IMR-90 (cell line): Measurements from ENCODE around the gene AGBL2. TPM values are rescaled to one million over a fixed set of nuclear protein-coding genes. Genes with fewer than 3 reads are reported as not detected.

ENCODE experiments used
- ATAC-seq: fragments of 200-7000 bp; cut with Tn5 transposase; 2 replicates; pipeline ENCODE4 v1.9.1; 2020; ENCODE audit warnings: low read depth, mild to moderate bottlenecking, moderate library complexity
- BruUV-seq: library from RNA; stranded (reverse); fragments of 400-500 nt; replicated peaks from 2 replicates; lab custom pipeline; 2021; lab: Mats Ljungman, UMichigan
- CTCF ChIA-PET: fragments of 300-600 bp; formaldehyde crosslinking; extraction: SDS; loops from one replicate; lab custom pipeline; 2021; ENCODE audit warnings: antibody characterized with exemption; lab: Yijun Ruan, JAX
- POLR2A ChIA-PET: fragments of 300-600 bp; sonication (Branson Sonifier 250); formaldehyde crosslinking; loops from one replicate; lab custom pipeline; 2022; ENCODE audit warnings: antibody characterized with exemption; ENCODE audit not compliant: unreplicated experiment; lab: Charles Lee
- DNase-seq: peaks from one replicate; pipeline ENCODE4 v3.0.0; 2013
- H2AFZ ChIP-seq: replicated peaks from 2 replicates; pipeline ENCODE3; 2013; ENCODE audit warnings: low read length, mild to moderate bottlenecking; ENCODE audit not compliant: poor library complexity
- H2AK5ac ChIP-seq: 2 replicates; pipeline ENCODE4 v1.6.1; 2013; ENCODE audit warnings: low read depth, low read length, inconsistent platforms
- H2AK9ac ChIP-seq: replicated peaks from 2 replicates; pipeline ENCODE3; 2013; ENCODE audit warnings: mild to moderate bottlenecking, low read depth, low read length, moderate library complexity; ENCODE audit not compliant: poor library complexity
- H2BK120ac ChIP-seq: 2 replicates; pipeline ENCODE4 v1.6.1; 2013; ENCODE audit warnings: low read depth, low read length, inconsistent platforms
- H2BK15ac ChIP-seq: 3 replicates; pipeline ENCODE4 v1.6.1; 2013; ENCODE audit warnings: low read depth, low read length, inconsistent platforms
- H2BK20ac ChIP-seq: 2 replicates; pipeline ENCODE4 v1.6.1; 2013; ENCODE audit warnings: low read depth, mild to moderate bottlenecking, inconsistent platforms, low read length, moderate library complexity
- H2BK5ac ChIP-seq: 2 replicates; pipeline ENCODE4 v1.6.1; 2013; ENCODE audit warnings: mild to moderate bottlenecking, low read depth, low read length, inconsistent platforms; ENCODE audit not compliant: poor library complexity, severe bottlenecking
- H3K14ac ChIP-seq: replicated peaks from 2 replicates; pipeline ENCODE4 v1.6.1; 2013; ENCODE audit warnings: low read depth, low read length, inconsistent platforms
- H3K18ac ChIP-seq: 2 replicates; pipeline ENCODE4 v1.6.1; 2013; ENCODE audit warnings: low read depth, low read length, control low read depth
- H3K23ac ChIP-seq: 2 replicates; pipeline ENCODE4 v1.6.1; 2013; ENCODE audit warnings: low read depth, low read length, inconsistent platforms
- H3K27ac ChIP-seq: 2 replicates; pipeline ENCODE4 v1.5.1; 2013; ENCODE audit warnings: mild to moderate bottlenecking, control low read depth, low read length; ENCODE audit not compliant: insufficient read depth
- H3K27me3 ChIP-seq: 2 replicates; pipeline ENCODE4 v1.6.1; 2013; ENCODE audit warnings: low read length; ENCODE audit not compliant: control insufficient read depth, insufficient read depth
- H3K36me3 ChIP-seq: 2 replicates; pipeline ENCODE4 v1.6.1; 2013; ENCODE audit warnings: low read length, mixed read lengths; ENCODE audit not compliant: control insufficient read depth, insufficient read depth
- H3K4ac ChIP-seq: 2 replicates; pipeline ENCODE4 v1.6.1; 2013; ENCODE audit warnings: low read depth, low read length, inconsistent platforms
- H3K4me1 ChIP-seq: 2 replicates; pipeline ENCODE4 v1.6.1; 2013; ENCODE audit warnings: low read length, mixed read lengths; ENCODE audit not compliant: control insufficient read depth, insufficient read depth
- H3K4me2 ChIP-seq: 2 replicates; pipeline ENCODE4 v1.6.1; 2013; ENCODE audit warnings: low read depth, mild to moderate bottlenecking, control low read depth, low read length, moderate library complexity
- H3K4me3 ChIP-seq: 2 replicates; pipeline ENCODE4 v1.5.1; 2013; ENCODE audit warnings: low read depth, mild to moderate bottlenecking, control low read depth, low read length, moderate library complexity; ENCODE audit not compliant: insufficient read depth
- H3K56ac ChIP-seq: 2 replicates; pipeline ENCODE4 v1.6.1; 2013; ENCODE audit warnings: low read length, inconsistent platforms; ENCODE audit not compliant: insufficient read depth; ENCODE audit errors: extremely low read depth
- H3K79me1 ChIP-seq, 2 experiments: 2 replicates each; pipeline ENCODE4 v1.6.1; 2013; ENCODE audit warnings: low read length in 2 of 2, inconsistent platforms in 1 of 2, low read depth in 1 of 2
- H3K9ac ChIP-seq: 2 replicates; pipeline ENCODE4 v1.6.1; 2013; ENCODE audit warnings: low read depth, low read length, control low read depth
- H3K9me1 ChIP-seq: 2 replicates; pipeline ENCODE4 v1.6.1; 2013; ENCODE audit warnings: low read length, inconsistent platforms; ENCODE audit not compliant: insufficient read depth
- H3K9me3 ChIP-seq: 2 replicates; pipeline ENCODE4 v1.6.1; 2013; ENCODE audit warnings: low read length; ENCODE audit not compliant: control insufficient read depth, insufficient read depth
- H4K20me1 ChIP-seq: 2 replicates; pipeline ENCODE4 v1.6.1; 2013; ENCODE audit warnings: low read length, inconsistent platforms; ENCODE audit not compliant: insufficient read depth
- H4K5ac ChIP-seq: 2 replicates; pipeline ENCODE4 v1.6.1; 2013; ENCODE audit warnings: mild to moderate bottlenecking, low read depth, low read length, control low read depth
- H4K8ac ChIP-seq, 2 experiments: 2 replicates each; pipeline ENCODE4 v1.6.1; 2013; ENCODE audit warnings: low read depth in 2 of 2, low read length in 2 of 2, control low read depth in 1 of 2, inconsistent platforms in 1 of 2
- H4K91ac ChIP-seq: 2 replicates; pipeline ENCODE4 v1.6.1; 2013; ENCODE audit warnings: low read depth, low read length, inconsistent platforms; ENCODE audit not compliant: insufficient read depth
- BHLHE40 ChIP-seq: fragments of 150-350 bp; IDR thresholded peaks from 2 replicates; pipeline ENCODE4 v1.6.1; 2016; ENCODE audit warnings: mild to moderate bottlenecking, low read depth, low read length
- CEBPB ChIP-seq: IDR thresholded peaks from 2 replicates; pipeline ENCODE4 v1.6.1; 2012; ENCODE audit warnings: low read depth, low read length, improper control_type of control experiment
- CTCF ChIP-seq: conservative IDR thresholded peaks from 2 replicates; pipeline ENCODE4 v1.5.1; 2012; ENCODE audit warnings: mild to moderate bottlenecking, low read depth, low read length, improper control_type of control experiment
- ELK1 ChIP-seq: fragments of 150-350 bp; IDR thresholded peaks from 2 replicates; pipeline ENCODE4 v1.6.1; 2016; ENCODE audit warnings: low read depth, mild to moderate bottlenecking, low read length, moderate library complexity, borderline replicate concordance
- MAFK ChIP-seq: IDR thresholded peaks from 2 replicates; pipeline ENCODE4 v1.6.1; 2012; ENCODE audit warnings: low read depth, low read length, improper control_type of control experiment
- MAZ ChIP-seq: IDR thresholded peaks from 2 replicates; pipeline ENCODE4 v1.6.1; 2012; ENCODE audit warnings: low read depth, mild to moderate bottlenecking, low read length, improper control_type of control experiment, moderate library complexity, borderline replicate concordance
- MXI1 ChIP-seq: IDR thresholded peaks from 2 replicates; pipeline ENCODE4 v1.6.1; 2012; ENCODE audit warnings: low read depth, mild to moderate bottlenecking, low read length, moderate library complexity, borderline replicate concordance
- NFE2L2 ChIP-seq: fragments of 150-350 bp; IDR thresholded peaks from 2 replicates; pipeline ENCODE4 v1.6.1; 2016; ENCODE audit warnings: low read depth, mild to moderate bottlenecking, low read length
- POLR2A ChIP-seq: IDR thresholded peaks from 2 replicates; pipeline ENCODE4 v1.6.1; 2012; ENCODE audit warnings: mild to moderate bottlenecking, low read depth, low read length
- RAD21 ChIP-seq: IDR thresholded peaks from 2 replicates; pipeline ENCODE4 v1.6.1; 2012; ENCODE audit warnings: low read length, improper control_type of control experiment
- RCOR1 ChIP-seq: IDR thresholded peaks from 2 replicates; pipeline ENCODE4 v1.6.1; 2012; ENCODE audit warnings: mild to moderate bottlenecking, low read length, improper control_type of control experiment; ENCODE audit not compliant: insufficient replicate concordance
- RFX5 ChIP-seq: IDR thresholded peaks from 2 replicates; pipeline ENCODE4 v1.8.0; 2012; ENCODE audit warnings: low read depth, mild to moderate bottlenecking, low read length, moderate library complexity
- USF2 ChIP-seq: fragments of 150-350 bp; IDR thresholded peaks from 2 replicates; pipeline ENCODE4 v1.6.1; 2017; ENCODE audit warnings: mild to moderate bottlenecking, antibody characterized with exemption, low read length, low read depth
- WGBS, 2 experiments: methylation state at CpG; one replicate each; pipeline versions ENCODE4 v1.1.5 to v1.1.7; 2013; ENCODE audit warnings: missing lambda C conversion rate in 2 of 2; ENCODE audit not compliant: insufficient read length in 1 of 2; ENCODE audit errors: extremely low coverage in 2 of 2; 5-methylcytosine and 5-hydroxymethylcytosine counted together
- dilution Hi-C: fragments of 300-500 bp; cut with HindIII; formaldehyde crosslinking; loops from one replicate; pipeline ENCODE4 v1.14.3; 2018; ENCODE audit warnings: low sequenced_read_pairs; ENCODE audit not compliant: unreplicated experiment
- in situ Hi-C: fragments of 300-500 bp; cut with MboI; formaldehyde crosslinking; loops from 3 replicates; pipeline ENCODE4 v1.14.3; 2019; ENCODE audit warnings: low sequenced_read_pairs, inconsistent platforms, mixed read lengths
- intact Hi-C: fragments of 100-400 bp; cut with micrococcal nuclease; formaldehyde crosslinking; loops from 2 replicates; pipeline ENCODE4 v1.10.0; 2022
- polyA plus RNA-seq, 3 experiments: library from polyadenylated mRNA; depleted of rRNA; stranded (reverse); fragments of >200 nt; gene quantifications; 2 replicates each; pipeline ENCODE4 v1.2.3, GENCODE V29; 2012; ENCODE audit warnings: low replicate concordance in 1 of 3
- total RNA-seq: library from RNA; depleted of rRNA; stranded (reverse); fragments of >200 nt; gene quantifications from 2 replicates; pipeline ENCODE4 v1.2.3, GENCODE V29; 2012

AGBL2 gene
- total and polyA plus RNA-seq, 2 of the 4 experiments (the other 2 are of a cell fraction): 0.36 to 1.2 TPM

- no peak overlapping the region for H3K18ac ChIP-seq
- H2BK15ac ChIP-seq: no peak overlapping the region
- no peak overlapping the region for H3K4me2 ChIP-seq
- no peak overlapping the region for H2AK5ac ChIP-seq
- H2BK20ac ChIP-seq: no peak overlapping the region
- H3K14ac ChIP-seq: no peak overlapping the region
- no peak overlapping the region for H2BK120ac ChIP-seq
- H3K9me3 ChIP-seq: peaks cover 2% of the 10 kb centered on the region; the same call in 1 of the 2 replicates
- H3K9me1 ChIP-seq: peaks cover 3% of the 10 kb centered on the region
- H3K79me1 ChIP-seq: peaks cover 16 to 45% of the 10 kb centered on the region in 2 experiments; a peak in 3 of 4 replicates
- dilution Hi-C loops: no loop called here
- H3K4me1 ChIP-seq: peaks cover 2% of the 10 kb centered on the region; the same call in 1 of the 2 replicates
- H3K4ac ChIP-seq: no peak overlapping the region
- intact Hi-C loops: no loop called here
- H3K36me3 ChIP-seq: peaks cover 49% of the 10 kb centered on the region
- CTCF ChIA-PET: interaction anchor here (0.6 kb wide), 1 partner anchor 393 kb away, joined by 4 read pairs; no protein-coding TSS in a partner anchor
- no peak overlapping the region for H4K5ac ChIP-seq
- no peak overlapping the region for H3K27ac ChIP-seq
- POLR2A ChIA-PET: interaction anchor here (0.6 kb wide), 1 partner anchor 8 kb away, joined by 3 read pairs; no protein-coding TSS in a partner anchor
- no peak overlapping the region for H4K8ac ChIP-seq
- H2BK5ac ChIP-seq: no peak overlapping the region
- H2AK9ac ChIP-seq: no peak overlapping the region
- ATAC-seq: no peak
- no peak overlapping the region for H3K4me3 ChIP-seq
- in situ Hi-C loops: no loop called here
- no peak overlapping the region for H4K91ac ChIP-seq
- WGBS, 2 experiments: no CpG with 5 or more reads among the region's 3 CpGs
- TF ChIP-seq MAZ (no peak), NFE2L2 (no peak), CEBPB (no peak), RAD21 (no peak), RFX5 (no peak), RCOR1 (no peak), POLR2A (no peak), CTCF (no peak), ELK1 (no peak), MXI1 (no peak), MAFK (no peak), BHLHE40 (no peak), USF2 (no peak)
- no peak overlapping the region for H3K23ac ChIP-seq
- no TSS peak for BruUV-seq
- H3K27me3 ChIP-seq: no peaks in the 10 kb centered on the region
- no peak overlapping the region for H3K9ac ChIP-seq
- H3K56ac ChIP-seq: no peak overlapping the region
- DNase-seq: no peak
- H2AFZ ChIP-seq: no peak overlapping the region
- peaks cover 20% of the 10 kb centered on the region for H4K20me1 ChIP-seq
Observed at GRCh38 chr11:47723041-47723440, 7.9 kb upstream of the AGBL2 start.
